ENCODE measurements around the gene APOA1.
"Not testable (repeated sequence)": the region's sequence is repeated elsewhere in the genome, so short reads cannot be mapped to it uniquely, and the experiment has no call there.

The APOA1 gene

GRCh38 chr11:116811194-116811593 lies 26.2 kb downstream of the APOA1 start:
- DNase-seq, result no peak

- DNase-seq, result peak; percentile 28
These were observed 28.9 kb downstream of the APOA1 start for GRCh38 chr11:116808262-116809175.

GRCh38 chr11:116807601-116808261 lies 29.7 kb downstream of the APOA1 start:
- no peak for DNase-seq

GRCh38 chr11:116804001-116804400 lies 33.4 kb downstream of the APOA1 start:
- DNase-seq, result no peak

- not testable (repeated sequence) for DNase-seq
These were observed 35.8 kb downstream of the APOA1 start for GRCh38 chr11:116801662-116802061.

GRCh38 chr11:116800610-116801009 lies 36.8 kb downstream of the APOA1 start:
- no peak for DNase-seq

GRCh38 chr11:116798368-116798767 lies 39.1 kb downstream of the APOA1 start:
- no peak for DNase-seq

GRCh38 chr11:116797816-116798215 lies 39.6 kb downstream of the APOA1 start:
- DNase-seq, result no peak

GRCh38 chr11:116796548-116796947 lies 40.9 kb downstream of the APOA1 start:
- no peak for DNase-seq

GRCh38 chr11:116794851-116795250 lies 42.6 kb downstream of the APOA1 start:
- no peak for DNase-seq

- DNase-seq, result no peak
These were observed 43.7 kb downstream of the APOA1 start for GRCh38 chr11:116793772-116794097.

GRCh38 chr11:116792869-116793771 lies 44.3 kb downstream of the APOA1 start:
- no peak for DNase-seq

GRCh38 chr11:116792144-116792868 lies 45.1 kb downstream of the APOA1 start:
- no peak for DNase-seq

GRCh38 chr11:116791813-116792143 lies 45.6 kb downstream of the APOA1 start, which contains the start of gene APOA5:
TSS of gene APOA5 (minus strand) at chr11:116791879. CDS start at chr11:116791860, 19 bp downstream.
- no peak for DNase-seq

GRCh38 chr11:116791002-116791812 lies 46.2 kb downstream of the APOA1 start:
- peak; percentile 77 for DNase-seq

- DNase-seq, result no peak
These were observed 47.0 kb downstream of the APOA1 start for GRCh38 chr11:116790167-116791001.

GRCh38 chr11:116788975-116789374 lies 48.4 kb downstream of the APOA1 start:
- no peak for DNase-seq

GRCh38 chr11:116788534-116788933 lies 48.9 kb downstream of the APOA1 start:
- DNase-seq, result no peak

- peak; percentile 72 for DNase-seq
These were observed 49.5 kb downstream of the APOA1 start, which contains the start of gene ZPR1 for GRCh38 chr11:116787786-116788486. TSS of gene ZPR1 (minus strand) at chr11:116788023. CDS start at chr11:116787990, 33 bp downstream.

- DNase-seq, result no peak
These were observed 50.0 kb downstream of the APOA1 start for GRCh38 chr11:116787436-116787785.
